ENCODE measurements around the gene ST6GALNAC3.
"Not testable (repeated sequence)": the region's sequence is repeated elsewhere in the genome, so short reads cannot be mapped to it uniquely, and the experiment has no call there.

Gene ST6GALNAC3

DNA sequence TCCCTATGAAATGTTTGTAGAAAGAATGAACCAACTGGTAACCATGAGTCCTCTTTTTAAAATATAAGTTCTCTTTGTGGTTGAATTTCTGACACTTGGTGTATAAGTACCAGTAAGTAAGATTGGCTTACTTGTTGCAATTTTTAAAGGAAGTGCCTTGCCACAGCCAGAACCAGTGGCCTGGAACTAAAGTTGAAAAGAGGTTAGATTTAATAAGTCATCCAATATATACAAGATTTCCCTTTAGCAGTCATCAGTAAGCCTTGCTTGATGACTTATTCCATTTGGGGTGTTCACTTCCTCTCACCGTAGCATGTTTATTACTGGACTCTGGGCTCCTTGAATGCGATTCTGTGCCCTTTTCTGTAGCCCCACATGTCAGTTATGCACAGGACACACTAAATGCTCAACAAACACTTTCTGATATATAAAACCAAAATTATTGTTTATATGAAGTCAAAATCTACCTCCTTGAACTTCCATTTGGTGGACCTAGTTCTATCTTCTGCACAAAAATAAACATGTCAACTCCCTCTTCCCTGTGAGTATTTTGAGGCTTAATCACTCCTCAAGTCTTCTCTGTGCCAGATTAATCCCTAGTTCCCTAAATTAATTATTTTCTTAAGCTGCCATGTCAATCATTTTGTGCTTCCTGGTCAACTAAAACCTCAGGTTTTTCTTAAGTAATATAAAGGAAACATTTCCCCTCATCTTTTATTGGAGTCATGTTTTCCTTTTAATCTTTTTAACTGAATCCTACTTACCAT lies 218.1 kb downstream of the ST6GALNAC3 start:
- DNase-seq, result no peak

DNA sequence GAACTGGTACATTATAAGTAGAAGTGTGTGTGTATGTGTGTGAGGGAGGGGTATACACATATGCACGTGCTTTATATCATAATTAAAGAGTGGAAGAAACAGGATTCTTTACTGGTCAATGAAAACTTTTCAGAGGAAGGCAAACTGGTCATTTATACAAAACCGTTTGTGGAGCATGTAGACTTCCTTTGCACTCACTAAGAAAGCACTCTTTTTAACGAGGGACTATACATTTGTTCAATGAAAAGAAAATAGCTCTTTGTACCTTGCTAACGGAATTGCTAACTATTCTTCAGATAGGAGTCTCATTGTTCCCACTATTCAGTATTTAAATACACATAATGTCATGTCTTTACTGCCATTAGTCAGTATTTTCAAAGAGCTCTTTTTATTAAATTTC lies 219.3 kb downstream of the ST6GALNAC3 start:
- DNase-seq, result no peak

DNA sequence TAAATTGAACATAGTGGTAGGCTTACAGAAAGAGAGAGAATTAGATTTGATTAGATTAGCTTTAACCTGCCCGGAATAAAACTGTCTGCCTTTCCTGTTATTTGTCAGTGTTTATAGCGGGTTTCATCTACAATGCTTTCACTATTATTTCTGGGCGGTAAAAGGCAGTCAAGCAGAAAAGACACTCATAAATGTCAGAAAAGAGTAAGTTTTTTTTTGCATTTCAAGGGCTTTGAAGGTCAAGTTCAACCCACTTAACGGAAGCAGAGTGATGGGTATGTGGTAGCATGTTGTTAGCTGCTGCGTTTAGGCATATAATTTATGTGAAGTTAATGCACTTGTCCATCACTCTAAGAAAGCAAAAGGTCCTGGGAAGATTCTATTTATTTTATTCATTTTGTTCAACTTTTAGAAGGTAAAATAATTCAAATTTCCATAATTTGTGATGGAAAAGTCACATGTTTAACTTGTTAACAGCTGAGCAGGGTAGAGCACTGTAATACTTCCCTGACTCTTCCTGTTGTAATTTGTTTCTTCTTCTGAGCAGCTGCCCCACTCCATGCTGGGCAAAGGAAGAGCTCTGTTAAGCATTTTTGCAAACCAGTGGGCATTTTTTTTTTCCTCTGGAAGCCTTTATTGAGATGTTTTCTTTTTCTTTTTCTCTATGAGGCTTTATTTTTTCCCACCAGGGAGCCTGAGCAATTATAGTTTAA lies 220.1 kb downstream of the ST6GALNAC3 start:
- no peak for DNase-seq

DNA sequence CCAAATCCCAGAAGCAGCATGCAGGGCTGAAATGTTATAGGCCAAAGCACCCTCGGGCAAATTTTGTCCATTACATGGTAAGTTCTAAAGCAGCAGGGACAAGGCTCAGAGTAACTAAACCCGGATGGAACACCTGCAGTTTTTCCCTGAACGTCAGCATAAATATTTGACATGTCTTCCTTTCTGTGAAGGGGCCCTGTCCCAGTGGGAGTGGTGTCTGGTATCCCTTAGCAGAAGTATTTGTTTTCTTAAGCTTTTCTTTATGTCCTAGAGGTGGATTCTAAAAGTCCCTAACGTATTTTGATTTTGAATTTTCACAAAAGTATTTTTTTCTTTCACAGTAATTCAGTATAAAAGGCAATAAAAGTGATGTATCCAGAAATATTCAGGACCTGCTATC lies 223.9 kb downstream of the ST6GALNAC3 start:
- DNase-seq, result no peak

DNA sequence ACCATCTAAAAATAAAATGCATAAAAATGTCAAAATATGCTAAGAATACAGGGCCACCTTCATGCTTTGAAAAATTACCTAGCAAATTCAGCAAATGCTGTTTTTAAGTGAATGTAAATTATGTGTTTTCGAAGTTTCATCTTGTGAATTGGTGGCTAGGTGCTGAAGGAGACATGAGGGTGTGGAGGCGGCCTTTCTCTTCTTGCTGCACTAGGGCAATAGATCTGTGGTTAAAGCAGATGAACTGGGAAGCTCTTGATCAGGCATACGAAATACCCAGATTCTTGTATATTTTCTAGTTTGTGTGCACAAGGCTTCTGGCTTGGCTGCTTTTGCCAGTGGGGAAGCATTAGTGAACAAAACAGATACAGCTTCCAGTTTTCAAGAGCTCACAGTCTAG lies 224.5 kb downstream of the ST6GALNAC3 start:
- DNase-seq, result no peak

DNA sequence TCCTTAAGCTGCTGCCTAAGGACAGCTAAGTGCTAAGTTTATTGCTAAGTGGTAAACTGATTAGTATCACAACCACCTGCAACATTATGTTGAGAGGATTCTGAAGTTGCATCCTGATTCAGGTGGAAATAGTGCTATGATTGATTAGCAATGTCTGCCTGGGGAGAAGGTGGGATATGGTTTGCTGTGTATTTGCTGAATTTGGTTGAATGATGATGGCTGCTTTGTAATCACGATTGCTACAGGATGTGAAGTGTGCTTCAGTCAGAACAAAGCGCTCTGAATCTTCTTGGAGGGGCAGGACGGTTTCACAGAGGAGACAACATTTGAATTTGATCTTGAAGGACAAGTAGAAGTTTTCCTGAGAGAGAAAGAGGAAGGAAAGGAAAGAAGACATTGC lies 226.0 kb downstream of the ST6GALNAC3 start:
- DNase-seq, result no peak

DNA sequence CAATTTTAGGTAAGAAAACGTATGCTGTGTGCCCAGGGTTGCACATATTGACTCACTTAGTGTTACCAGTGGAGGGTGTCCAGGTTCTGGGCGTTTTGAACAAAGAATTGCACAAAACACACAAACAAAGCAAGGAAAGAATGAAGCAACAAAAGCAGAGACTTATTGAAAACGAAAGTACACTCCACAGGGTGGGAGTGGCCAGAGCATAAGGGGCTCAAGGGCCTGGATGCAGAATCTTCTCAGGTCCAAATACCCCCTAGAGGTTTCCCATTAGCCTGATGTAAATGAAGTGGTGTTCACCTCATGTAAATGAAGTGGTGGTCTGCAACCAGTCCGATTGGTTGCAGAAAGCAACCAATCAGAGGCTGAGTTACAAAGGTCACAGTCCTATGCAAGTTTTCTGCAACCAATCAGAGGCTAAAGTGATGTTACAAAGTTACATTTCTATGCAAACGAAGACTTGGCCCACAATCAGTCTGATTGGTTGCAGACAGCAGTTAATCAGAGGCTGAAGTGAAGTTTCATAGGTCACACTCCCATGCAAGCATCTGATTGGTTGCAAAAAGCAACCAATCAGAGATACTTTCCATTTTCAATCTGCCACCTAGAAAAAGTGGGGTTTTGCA lies 228.3 kb downstream of the ST6GALNAC3 start:
- peak in 1 of 2 experiments; percentile 3 for DNase-seq

DNA sequence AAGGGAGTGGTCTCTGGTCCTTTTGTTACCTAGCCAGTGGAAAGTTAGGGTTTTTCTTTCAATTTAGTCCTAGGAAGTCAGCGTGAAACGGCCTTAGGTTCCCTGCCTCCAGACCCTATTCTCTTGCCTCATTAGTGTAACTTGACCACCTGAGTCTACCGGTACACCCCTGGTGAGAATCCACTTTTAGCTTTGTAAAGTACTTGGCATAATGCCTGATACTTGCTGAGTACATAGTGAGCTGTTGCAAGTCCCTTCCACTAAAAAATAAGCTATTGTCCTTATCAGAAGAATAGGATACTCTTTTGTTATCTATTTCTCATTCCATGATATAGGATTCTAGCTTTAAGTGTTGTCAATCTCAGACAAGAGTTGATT lies 228.8 kb downstream of the ST6GALNAC3 start:
- no peak for DNase-seq

DNA sequence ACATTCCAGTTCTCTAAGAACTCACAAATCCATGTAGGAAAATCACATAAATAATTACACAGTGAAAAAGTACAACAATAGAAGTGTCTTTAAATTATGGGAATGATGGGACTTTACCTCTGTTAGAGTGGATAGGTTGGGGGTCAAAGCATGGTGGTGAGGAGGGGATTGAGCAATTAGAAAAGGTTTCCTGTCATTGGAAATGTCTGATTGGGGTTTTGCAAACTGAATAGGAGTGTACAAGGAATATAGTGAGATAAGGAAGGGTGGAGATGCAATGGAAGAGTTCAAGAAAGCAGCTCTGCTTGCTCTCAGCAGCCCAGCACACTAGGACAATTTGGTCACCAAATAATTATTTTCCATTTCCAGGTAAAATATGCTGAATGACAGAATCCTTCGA lies 238.8 kb downstream of the ST6GALNAC3 start:
- DNase-seq, result no peak

DNA sequence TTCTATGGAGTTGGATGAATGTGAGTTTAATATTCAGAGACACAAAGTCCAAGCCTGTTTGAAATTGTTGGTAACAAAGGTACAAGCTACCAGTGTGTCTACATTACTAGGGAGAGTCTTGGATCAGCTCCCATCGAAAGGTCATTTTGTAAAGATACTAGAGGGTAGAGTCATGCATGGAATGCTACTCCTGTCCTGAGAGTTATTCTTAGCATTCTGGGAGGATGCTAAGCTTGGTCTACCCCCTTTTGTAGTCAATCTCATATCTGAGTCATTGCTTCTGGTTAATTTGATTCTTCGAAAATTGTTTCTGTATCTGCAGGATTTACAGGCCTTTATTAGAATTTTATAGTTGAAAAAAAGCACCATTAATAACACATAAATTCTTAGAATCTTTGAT lies 240.2 kb downstream of the ST6GALNAC3 start:
- no peak for DNase-seq

DNA sequence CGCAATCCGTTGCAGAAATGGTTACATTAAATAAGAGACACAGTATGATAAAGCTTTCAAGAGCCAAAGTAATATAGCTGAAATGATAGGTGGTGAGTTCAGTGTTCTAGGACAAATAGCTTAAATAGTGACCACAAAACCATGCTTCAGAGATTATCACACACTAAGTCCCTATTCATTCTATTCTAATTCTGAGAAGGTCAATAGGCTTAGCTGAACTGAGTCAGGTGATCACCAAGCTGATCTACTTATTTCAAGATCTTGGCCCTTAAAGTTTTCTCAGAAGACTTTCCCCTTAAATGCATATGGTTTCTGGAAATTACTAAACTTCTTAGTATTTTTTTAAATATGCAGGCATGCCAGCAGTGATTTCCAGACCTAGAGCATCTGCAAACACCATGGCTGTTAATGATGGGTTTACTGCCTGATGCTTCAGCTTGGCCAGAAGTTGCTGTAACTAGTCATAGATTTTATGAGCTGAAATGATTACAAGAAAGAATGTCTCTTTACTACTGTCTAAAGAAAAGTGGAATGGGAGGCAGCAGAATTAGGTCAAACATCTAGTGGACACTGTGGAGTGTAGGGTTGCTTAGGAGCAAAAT lies 242.9 kb downstream of the ST6GALNAC3 start:
- DNase-seq, result no peak

DNA sequence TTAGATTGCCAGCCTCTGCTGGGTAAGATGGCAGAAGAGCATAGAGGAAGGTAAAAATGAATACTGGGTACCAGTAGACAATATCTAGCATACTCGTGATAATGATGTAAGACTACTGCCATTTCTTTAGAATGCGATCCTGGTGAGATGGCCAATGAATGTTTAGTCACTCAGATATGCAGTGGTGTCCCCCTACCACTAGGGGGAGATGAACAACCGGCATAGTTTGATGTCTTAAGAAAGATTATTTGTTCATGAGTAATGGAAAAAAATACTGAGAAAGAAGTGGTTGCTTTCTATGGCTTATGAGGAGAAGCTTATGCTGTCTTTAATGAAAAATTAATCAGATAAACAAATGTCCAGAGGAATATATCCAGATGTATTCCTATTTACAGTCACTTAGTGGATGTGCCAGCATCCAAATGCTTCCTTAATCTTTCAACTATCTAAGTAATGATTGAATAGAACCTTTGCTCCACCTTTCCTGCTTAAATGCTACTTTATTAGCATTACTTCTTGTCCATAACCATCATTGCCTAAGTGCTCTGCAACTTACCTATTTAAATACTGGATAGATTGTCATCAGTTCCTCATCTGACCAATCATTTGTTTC lies 256.6 kb downstream of the ST6GALNAC3 start:
- DNase-seq, result peak; percentile 26 to 43

DNA sequence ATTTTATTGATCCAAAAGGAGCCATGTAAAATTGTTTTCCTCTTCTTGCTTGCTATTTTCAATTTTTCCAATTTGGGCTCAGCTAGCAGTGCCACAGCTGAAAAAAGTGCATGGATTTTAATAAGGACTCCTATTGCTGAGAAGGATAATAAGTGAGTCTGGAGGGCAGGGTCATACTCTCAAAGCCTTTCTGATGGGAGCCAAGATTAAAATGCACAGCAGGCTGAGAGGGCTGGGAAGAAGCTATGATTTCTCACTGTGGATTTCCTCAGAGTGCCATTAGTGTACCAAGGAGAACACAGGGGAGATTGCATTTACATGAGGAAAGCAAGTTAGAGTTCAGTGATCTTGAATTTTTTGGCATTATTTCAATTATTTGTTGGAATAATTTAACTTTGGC lies 261.3 kb downstream of the ST6GALNAC3 start:
- no peak for DNase-seq

DNA sequence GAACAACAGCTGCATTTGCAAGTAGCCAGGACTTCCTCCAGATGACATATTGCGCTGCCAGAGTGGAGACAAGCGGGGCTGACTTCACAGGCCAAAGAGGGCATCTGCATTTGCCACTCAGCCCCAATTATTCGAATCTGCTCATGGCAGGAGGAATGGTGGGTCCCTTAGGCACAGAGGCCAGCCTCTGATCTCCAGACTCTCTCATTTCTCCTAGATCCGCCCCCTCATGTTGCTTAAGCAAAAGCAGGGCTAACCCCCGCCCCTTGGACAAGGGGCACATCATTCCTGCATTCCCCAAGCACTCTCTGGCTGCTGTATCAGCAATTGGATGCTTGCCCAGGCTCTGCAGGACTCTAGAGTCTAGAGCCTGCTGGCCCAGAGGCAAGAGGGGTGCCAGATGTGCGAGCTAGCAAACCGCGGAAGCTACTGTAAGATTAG lies 262.4 kb downstream of the ST6GALNAC3 start:
- DNase-seq, result no peak

DNA sequence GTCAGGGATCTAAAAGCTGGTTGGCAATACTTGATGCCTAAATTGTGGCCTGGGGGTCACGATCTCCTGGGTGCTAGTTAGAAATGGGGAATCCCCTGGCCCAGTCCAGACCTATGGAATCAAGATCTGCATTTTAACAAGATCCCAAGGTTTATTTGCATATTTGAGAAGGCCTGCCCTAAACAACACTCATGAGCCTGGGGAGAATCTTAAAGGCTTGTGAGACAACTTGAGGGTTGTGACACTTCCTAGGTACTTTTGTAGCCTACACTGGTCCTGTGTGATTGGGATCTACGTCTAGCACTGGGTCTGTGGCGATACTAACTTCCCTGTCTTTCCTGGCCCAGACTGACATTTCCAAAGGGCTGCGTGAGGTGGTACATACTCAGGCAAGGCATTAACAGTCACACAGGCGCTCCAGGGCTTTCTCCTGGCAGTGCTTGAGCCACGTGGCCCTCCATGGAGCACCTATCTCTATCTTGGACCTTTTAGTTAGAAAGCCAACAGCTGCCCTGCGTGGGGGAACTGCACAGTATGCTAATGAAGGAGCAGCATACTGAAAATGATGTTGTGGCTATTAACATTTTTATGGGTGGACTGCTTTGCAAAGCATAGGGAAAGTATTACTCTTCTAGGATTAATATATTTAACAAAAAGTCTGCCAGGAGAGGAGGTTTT lies 263.1 kb downstream of the ST6GALNAC3 start:
- no peak for DNase-seq

DNA sequence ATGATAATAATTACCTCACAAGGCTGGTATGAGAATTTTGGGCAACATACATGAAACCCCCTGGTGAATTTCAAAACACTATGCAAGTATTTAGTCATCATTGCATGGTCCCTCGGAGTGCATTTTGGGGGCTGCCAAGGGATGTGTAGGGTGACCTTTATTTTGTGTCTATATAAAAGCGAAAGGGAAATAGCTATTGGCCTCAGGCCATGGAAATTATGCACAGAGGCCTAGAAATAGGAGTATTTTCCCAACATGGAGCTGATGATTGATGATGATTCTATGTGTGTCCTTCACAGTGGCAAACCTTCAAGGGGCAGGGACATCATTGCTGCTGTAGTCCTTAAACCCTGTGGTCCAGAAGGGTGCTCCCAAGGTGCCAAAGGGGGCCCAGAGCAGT lies 265.5 kb downstream of the ST6GALNAC3 start:
- no peak for DNase-seq

DNA sequence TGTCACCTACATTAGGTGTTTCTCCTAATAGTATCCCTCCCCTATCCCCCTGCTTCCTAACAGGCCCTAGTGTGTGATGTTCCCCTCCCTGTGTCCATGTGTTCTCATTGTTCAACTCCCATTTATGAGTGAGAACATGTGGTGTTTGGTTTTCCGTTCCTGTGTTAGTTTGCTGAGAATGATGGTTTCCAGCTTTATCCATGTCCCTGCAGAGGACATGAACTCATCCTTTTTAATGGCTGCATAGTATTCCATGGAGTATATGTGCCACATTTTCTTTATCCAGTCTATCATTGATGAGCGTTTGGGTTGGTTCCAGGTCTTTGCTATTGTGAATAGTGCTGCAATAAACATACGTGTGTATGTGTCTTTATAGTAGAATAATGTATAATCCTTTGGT lies 267.3 kb downstream of the ST6GALNAC3 start:
- DNase-seq, result not testable (repeated sequence)

DNA sequence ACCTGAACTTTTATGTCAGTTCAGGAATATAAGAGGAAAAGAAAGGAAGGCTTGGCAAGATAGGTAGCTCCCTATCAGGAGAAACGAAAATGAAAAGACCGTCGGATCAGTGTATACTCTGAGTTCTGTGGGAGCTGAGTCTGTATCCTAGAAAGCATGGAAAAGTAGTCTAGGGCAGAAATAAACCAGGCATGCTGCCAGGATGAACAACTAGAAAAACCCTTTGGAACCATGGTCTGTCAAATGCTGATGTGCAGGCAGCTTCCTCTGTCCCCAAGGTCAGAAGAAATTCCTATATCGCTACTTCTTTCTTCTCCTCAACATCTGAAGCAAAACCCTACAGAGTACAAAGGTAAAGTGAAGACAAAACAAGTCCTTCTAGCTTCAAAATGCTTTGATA lies 268.8 kb downstream of the ST6GALNAC3 start:
- no peak for DNase-seq

DNA sequence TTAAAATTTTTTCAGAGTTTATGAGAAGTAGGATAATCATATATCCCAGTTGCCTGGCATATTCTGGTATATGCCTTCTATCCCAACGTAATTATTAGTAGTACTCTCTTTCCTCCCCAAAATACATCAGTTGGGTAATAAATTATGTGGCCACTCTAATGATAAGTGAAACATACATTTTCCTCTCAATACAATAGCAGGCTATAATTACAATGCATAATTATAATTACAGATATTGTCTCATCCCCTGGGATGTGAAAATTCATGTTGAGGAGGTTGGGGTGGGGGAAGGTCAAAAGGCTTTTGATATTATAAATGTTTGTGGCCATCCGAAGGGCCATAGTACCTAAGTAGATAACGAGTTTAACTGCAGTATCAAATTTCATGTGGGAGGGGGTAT lies 277.1 kb downstream of the ST6GALNAC3 start:
- DNase-seq, result no peak

DNA sequence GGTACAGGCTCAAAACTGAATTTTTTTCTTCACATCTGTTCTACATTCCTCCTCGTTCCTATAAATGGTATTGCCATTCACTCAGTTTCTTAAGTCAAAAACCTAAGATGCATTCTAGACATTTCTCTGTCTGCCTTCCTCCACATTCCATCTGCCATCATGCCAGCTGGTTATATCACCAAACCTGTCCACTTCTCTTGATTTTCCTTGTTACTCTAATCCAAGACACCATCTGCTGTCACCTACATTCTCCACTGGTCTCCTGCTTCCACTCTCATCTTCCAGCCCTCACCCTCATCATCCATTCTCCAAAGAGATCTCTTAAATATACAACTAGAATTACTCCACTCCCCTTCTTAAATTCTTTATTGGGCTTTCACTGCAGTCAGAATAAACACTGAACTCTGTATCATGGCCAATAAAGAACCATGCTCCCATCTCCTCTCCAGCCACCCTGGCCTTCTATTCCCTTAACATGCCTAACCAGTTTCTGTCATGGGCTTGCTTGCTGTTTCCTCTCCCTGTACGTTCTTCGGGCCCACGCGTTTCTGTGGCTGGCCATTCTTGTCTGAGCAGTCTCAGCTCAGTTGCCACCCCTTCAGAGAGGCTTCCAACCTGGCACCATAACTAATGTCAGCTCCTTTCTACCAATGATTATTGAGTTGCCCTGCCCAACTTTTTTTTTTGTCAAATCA lies 278.3 kb downstream of the ST6GALNAC3 start:
- no peak for DNase-seq

DNA sequence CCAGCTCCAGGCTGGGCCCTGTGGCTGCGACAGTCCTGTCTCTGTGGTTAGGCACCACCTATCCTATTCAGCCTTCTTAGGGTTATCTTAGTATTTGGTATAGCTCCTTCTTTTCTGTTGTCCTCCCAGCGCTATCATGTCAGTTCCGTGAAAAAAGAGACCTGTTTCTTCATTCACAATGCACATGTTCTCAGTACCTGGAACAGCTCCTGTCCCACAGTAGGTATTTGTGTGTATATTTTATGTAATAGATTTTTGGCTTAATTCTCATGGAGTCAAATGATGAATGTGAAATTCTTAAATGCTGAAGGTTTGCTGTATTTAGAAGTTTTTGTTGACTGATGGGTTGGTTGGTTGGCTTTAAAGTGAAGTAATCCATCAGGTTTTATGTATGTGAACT lies 279.7 kb downstream of the ST6GALNAC3 start:
- no peak for DNase-seq

DNA sequence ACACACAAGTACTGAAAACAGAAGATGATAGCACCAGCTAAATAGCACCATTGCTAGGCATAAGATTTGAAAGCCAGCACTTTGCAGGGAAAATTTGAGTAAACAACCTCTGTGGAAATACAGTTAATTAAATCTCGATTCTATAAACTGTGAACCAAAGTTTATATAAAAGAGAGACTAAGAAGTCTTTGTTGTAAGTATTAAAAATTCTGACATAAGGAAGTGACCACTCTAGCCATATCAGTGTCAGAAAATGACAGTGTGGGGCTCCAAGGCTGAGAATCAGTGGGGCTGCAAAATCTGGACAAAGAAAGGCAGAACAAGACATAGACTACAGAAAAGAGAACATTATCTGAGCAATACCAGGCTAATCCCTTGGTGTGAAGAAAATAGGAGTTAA lies 292.2 kb downstream of the ST6GALNAC3 start:
- no peak for DNase-seq

Data from SHP77 (cell line).